GM19372 (cell line): ENCODE results near the gene COL4A2.
A peak's percentile ranks its signal among the peaks of the same experiment; 100 is the strongest.

Source experiments
- ATAC-seq: cut with Tn5 transposase; IDR thresholded peaks from one replicate; pipeline ENCODE4 v1.9.1; 2021; ENCODE audit warnings: mild to moderate bottlenecking, low read depth, moderate library complexity; ENCODE audit not compliant: unreplicated experiment

The COL4A2 gene

GRCh38 chr13:110413016-110413675 is 106.1 kb downstream of the COL4A2 start:
- no peak for ATAC-seq

- no peak for ATAC-seq
These were observed 106.6 kb downstream of the COL4A2 start for GRCh38 chr13:110413676-110414040.

GRCh38 chr13:110414283-110414682 is 107.2 kb downstream of the COL4A2 start:
- ATAC-seq = no peak

GRCh38 chr13:110414931-110415330 is 107.8 kb downstream of the COL4A2 start:
- no peak for ATAC-seq

- ATAC-seq = no peak
These were observed 108.6 kb downstream of the COL4A2 start for GRCh38 chr13:110415669-110416068.

- ATAC-seq = no peak
These were observed 109.3 kb downstream of the COL4A2 start for GRCh38 chr13:110416131-110417025.

- ATAC-seq = peak; percentile 19
These were observed 111.9 kb downstream of the COL4A2 start for GRCh38 chr13:110418944-110419343.

- peak; percentile 57 for ATAC-seq
These were observed 112.3 kb downstream of the COL4A2 start for GRCh38 chr13:110419381-110419791.

- ATAC-seq = no peak
These were observed 112.9 kb downstream of the COL4A2 start for GRCh38 chr13:110419946-110420345.

GRCh38 chr13:110420626-110421025 is 113.5 kb downstream of the COL4A2 start:
- ATAC-seq = no peak

GRCh38 chr13:110421061-110421460 is 114.0 kb downstream of the COL4A2 start:
- no peak for ATAC-seq

- no peak for ATAC-seq
These were observed 114.8 kb downstream of the COL4A2 start for GRCh38 chr13:110421696-110422385.

- no peak for ATAC-seq
These were observed 116.0 kb downstream of the COL4A2 start for GRCh38 chr13:110422913-110423688.

GRCh38 chr13:110423689-110424302 is 116.7 kb downstream of the COL4A2 start:
- no peak for ATAC-seq

GRCh38 chr13:110424569-110425443 is 117.7 kb downstream of the COL4A2 start:
- ATAC-seq = no peak

GRCh38 chr13:110425444-110425780 is 118.3 kb downstream of the COL4A2 start:
- ATAC-seq = no peak

- no peak for ATAC-seq
These were observed 119.7 kb downstream of the COL4A2 start for GRCh38 chr13:110426735-110427134.

- no peak for ATAC-seq
These were observed 121.2 kb downstream of the COL4A2 start for GRCh38 chr13:110428313-110428712.
